Measurements from ENCODE around the gene CCNY. TPM values are rescaled to one million over a fixed set of nuclear protein-coding genes. Genes with fewer than 3 reads are reported as not detected.

CCNY gene
- total RNA-seq, 2 donors from 2014 or later, result 60.5 to 65.9 TPM

DNA sequence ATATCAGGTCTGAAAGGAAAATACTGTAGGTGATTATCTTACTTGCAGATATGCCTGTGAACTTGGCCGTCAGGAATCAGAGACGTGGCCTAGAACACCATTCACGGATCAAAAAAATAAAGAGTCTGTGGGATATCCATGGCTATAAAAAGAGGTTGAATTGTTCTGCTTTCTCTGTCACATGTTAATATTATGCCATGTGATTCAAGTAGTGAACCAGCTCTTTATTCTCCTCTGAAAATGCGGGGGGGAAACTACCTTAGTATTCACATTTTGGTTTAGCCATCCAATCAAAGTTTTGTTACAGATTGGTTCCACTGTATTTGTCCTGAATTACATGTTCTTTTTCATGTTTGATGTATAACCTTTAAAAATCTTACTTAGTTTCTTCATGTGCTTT lies 120.5 kb downstream of the CCNY start:
- Mint-ChIP-seq H3K9me3 (no peaks in the 10 kb centered on the region), H3K27ac (no peak overlapping the region), H3K4me1 (peaks cover 24% of the 10 kb centered on the region), H3K36me3 (ENCODE audit: low read depth) (no peaks in the 10 kb centered on the region), H3K4me3 (no peak overlapping the region), H3K27me3 (ENCODE audit: insufficient read depth) (no peaks in the 10 kb centered on the region)
- DNase-seq, result no peak
- no peak overlapping the region for H3K4me3 ChIP-seq (ENCODE audit: low read length)
- peak overlapping the region; percentile 22 for H3K27ac ChIP-seq (ENCODE audit: low read depth, low read length)
- H3K27me3 ChIP-seq (ENCODE audit: control insufficient read depth, insufficient read depth, low read length, poor library complexity, severe bottlenecking), result no peaks in the 10 kb centered on the region
- WGBS, 2 experiments (ENCODE audit: insufficient coverage in 1 of 2, insufficient read length in 1 of 2), result 90 to 95% methylated on average over 4 of the region's 4 CpGs
- TF ChIP-seq, protein P1, sequence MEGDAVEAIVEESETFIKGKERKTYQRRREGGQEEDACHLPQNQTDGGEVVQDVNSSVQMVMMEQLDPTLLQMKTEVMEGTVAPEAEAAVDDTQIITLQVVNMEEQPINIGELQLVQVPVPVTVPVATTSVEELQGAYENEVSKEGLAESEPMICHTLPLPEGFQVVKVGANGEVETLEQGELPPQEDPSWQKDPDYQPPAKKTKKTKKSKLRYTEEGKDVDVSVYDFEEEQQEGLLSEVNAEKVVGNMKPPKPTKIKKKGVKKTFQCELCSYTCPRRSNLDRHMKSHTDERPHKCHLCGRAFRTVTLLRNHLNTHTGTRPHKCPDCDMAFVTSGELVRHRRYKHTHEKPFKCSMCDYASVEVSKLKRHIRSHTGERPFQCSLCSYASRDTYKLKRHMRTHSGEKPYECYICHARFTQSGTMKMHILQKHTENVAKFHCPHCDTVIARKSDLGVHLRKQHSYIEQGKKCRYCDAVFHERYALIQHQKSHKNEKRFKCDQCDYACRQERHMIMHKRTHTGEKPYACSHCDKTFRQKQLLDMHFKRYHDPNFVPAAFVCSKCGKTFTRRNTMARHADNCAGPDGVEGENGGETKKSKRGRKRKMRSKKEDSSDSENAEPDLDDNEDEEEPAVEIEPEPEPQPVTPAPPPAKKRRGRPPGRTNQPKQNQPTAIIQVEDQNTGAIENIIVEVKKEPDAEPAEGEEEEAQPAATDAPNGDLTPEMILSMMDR (conservative IDR thresholded peaks at IDR 0.05), result no peak
- peaks cover 12% of the 10 kb centered on the region for H3K4me1 ChIP-seq (ENCODE audit: control insufficient read depth, insufficient read depth, low read length)
- no peak overlapping the region for H3K9ac ChIP-seq (ENCODE audit: extremely low read depth, low read length, poor library complexity, severe bottlenecking)
- H3K9me3 ChIP-seq (ENCODE audit: control insufficient read depth, low read length), result no peaks in the 10 kb centered on the region
- no peaks in the 10 kb centered on the region for H3K36me3 ChIP-seq (ENCODE audit: control insufficient read depth, insufficient read depth, low read length)

DNA sequence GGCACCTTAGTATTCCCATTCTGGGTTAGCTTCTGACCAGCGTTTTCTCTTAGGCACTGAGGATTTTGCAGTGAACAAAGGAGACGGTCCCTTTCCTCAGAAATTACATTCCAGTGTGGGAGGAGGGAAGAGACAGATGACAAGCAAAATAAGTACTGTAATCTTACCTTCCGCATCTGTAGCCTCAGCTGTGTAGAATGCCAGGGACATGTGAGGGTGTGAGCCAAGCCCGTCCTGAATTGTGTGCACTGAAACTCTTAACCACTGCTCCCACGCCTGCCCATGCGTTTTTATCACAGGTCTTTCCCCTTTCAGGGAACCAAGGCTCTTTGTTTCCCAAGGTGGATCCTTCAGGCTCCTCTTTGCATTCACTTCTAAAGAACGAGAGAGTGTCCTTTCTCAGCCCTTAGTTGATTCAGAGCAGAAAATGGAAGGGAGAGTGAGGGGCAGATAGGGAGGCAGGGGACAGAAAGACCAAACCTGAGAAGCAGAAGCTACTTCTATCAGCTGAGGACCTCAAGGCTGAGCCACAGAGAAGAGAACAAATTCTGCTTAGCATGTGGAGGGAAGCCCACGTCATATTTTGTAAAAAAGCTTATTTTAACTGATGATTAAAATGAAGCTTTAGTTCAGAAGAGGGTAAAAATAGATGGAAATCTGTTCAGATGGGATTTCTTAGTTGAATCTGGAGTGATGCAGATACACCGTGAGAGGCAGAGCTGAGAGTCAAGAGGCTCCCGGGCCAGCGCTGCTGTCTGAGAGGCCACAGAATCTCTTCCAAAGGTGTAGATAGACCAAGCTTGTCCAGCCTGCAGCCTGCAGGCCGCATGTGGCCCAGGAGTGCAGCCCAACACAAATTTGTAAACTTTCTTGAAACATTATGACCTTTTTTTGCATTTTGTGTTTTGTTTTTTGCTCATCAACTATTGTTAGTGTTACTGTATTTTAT lies 122.5 kb downstream of the CCNY start:
- Histone ChIP-seq H3K9ac (ENCODE audit: extremely low read depth, low read length, poor library complexity, severe bottlenecking) (no peak overlapping the region), H3K4me3 (ENCODE audit: low read length) (no peak overlapping the region), H3K27ac (ENCODE audit: low read depth, low read length) (no peak overlapping the region), H3K36me3 (ENCODE audit: control insufficient read depth, insufficient read depth, low read length) (no peaks in the 10 kb centered on the region), H3K4me1 (ENCODE audit: control insufficient read depth, insufficient read depth, low read length) (peaks cover 29% of the 10 kb centered on the region), H3K27me3 (ENCODE audit: control insufficient read depth, insufficient read depth, low read length, poor library complexity, severe bottlenecking) (no peaks in the 10 kb centered on the region), H3K9me3 (ENCODE audit: control insufficient read depth, low read length) (no peaks in the 10 kb centered on the region)
- Mint-ChIP-seq H3K36me3 (ENCODE audit: low read depth) (no peaks in the 10 kb centered on the region), H3K27me3 (ENCODE audit: insufficient read depth) (no peaks in the 10 kb centered on the region), H3K27ac (peak overlapping the region; percentile 9), H3K9me3 (no peaks in the 10 kb centered on the region), H3K4me1 (peaks cover 39% of the 10 kb centered on the region), H3K4me3 (no peak overlapping the region)
- DNase-seq, result no peak
- TF ChIP-seq, protein P1 (conservative IDR thresholded peaks at IDR 0.05), result no peak
- 88 to 89% methylated on average over 9 to 12 of the region's 12 CpGs for WGBS, 2 experiments (ENCODE audit: insufficient coverage in 1 of 2, insufficient read length in 1 of 2)

DNA sequence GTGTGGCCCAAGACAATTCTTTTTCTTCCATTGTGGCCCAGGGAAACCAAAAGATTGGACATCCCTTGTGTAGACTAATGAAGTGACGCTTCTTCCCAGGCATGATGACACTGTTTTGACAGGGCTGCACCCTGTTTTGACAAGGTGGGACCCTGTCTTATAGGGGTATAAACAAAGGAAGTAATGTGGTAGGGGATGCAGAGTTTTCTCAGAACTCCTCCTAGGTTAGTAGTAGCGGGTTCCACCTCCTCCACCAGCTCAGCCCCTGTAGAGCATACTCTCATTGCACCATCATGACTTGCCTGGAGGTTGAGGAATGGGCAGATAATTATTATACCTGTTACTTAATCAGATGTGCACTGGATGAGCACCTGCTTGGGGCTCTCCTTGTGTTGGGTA lies 123.1 kb downstream of the CCNY start:
- TF ChIP-seq, protein P1 (conservative IDR thresholded peaks at IDR 0.05), result no peak
- Mint-ChIP-seq H3K27ac (no peak overlapping the region), H3K4me1 (peaks cover 39% of the 10 kb centered on the region)

More for the DNA sequence above, 123.1 kb downstream of the CCNY start:
- H3K27me3 Mint-ChIP-seq (ENCODE audit: insufficient read depth), result no peaks in the 10 kb centered on the region
- no peaks in the 10 kb centered on the region for H3K9me3 ChIP-seq (ENCODE audit: control insufficient read depth, low read length)
- H3K4me3 Mint-ChIP-seq, result no peak overlapping the region
- no peak overlapping the region for H3K4me3 ChIP-seq (ENCODE audit: low read length)
- 98 to 100% methylated on average over 1 to 2 of the region's 2 CpGs for WGBS, 2 experiments (ENCODE audit: insufficient coverage in 1 of 2, insufficient read length in 1 of 2)
- H3K27me3 ChIP-seq (ENCODE audit: control insufficient read depth, insufficient read depth, low read length, poor library complexity, severe bottlenecking), result no peaks in the 10 kb centered on the region
- H3K4me1 ChIP-seq (ENCODE audit: control insufficient read depth, insufficient read depth, low read length), result peaks cover 29% of the 10 kb centered on the region
- H3K9me3 Mint-ChIP-seq, result no peaks in the 10 kb centered on the region
- H3K36me3 ChIP-seq (ENCODE audit: control insufficient read depth, insufficient read depth, low read length), result no peaks in the 10 kb centered on the region
- no peaks in the 10 kb centered on the region for H3K36me3 Mint-ChIP-seq (ENCODE audit: low read depth)
- no peak overlapping the region for H3K27ac ChIP-seq (ENCODE audit: low read depth, low read length)
- no peak for DNase-seq
- H3K9ac ChIP-seq (ENCODE audit: extremely low read depth, low read length, poor library complexity, severe bottlenecking), result no peak overlapping the region
